GM23248 (cell line): ENCODE results near the gene DNAJC1.

Experiments
- EZH2 ChIP-seq: fragments of 200-600 bp; sonication (generic); IDR thresholded peaks from 2 replicates; pipeline ENCODE4 v1.6.1; 2018; ENCODE audit warnings: antibody characterized with exemption, mild to moderate bottlenecking; ENCODE audit not compliant: insufficient read depth, poor library complexity, severe bottlenecking
- EZH2phosphoT487 ChIP-seq: fragments of 200-600 bp; sonication (generic); IDR thresholded peaks from 2 replicates; pipeline ENCODE4 v1.6.1; 2018; ENCODE audit warnings: antibody characterized with exemption, moderate library complexity, mild to moderate bottlenecking, low read depth; ENCODE audit not compliant: insufficient read depth

GRCh38 chr10:22006379-22006884 is 2.9 kb upstream of the DNAJC1 start:
- TF ChIP-seq EZH2, result no peak
- no peak for TF ChIP-seq EZH2phosphoT487
